Loucy (cell line): ENCODE measurements around the gene SERTAD1.
"Not testable (repeated sequence)": the region's sequence is repeated elsewhere in the genome, so short reads cannot be mapped to it uniquely, and the experiment has no call there.

Experiments
- H2AFZ ChIP-seq: fragments of 200-600 bp; sonication (generic); 2 replicates; pipeline ENCODE4 v1.6.0; 2016; ENCODE audit warnings: antibody characterized with exemption, mild to moderate bottlenecking, low read length, moderate library complexity
- H3F3A ChIP-seq: fragments of 200-600 bp; 2 replicates; pipeline ENCODE4 v1.6.0; 2016; ENCODE audit warnings: antibody characterized with exemption, low read depth, mild to moderate bottlenecking
- H3K27me3 ChIP-seq: fragments of 200-600 bp; sonication (generic); 2 replicates; pipeline ENCODE4 v1.6.1; 2014; ENCODE audit warnings: low read length, mild to moderate bottlenecking; ENCODE audit not compliant: insufficient read depth, poor library complexity, severe bottlenecking
- H3K36me3 ChIP-seq: fragments of 200-600 bp; sonication (generic); 2 replicates; pipeline ENCODE4 v1.6.1; 2016; ENCODE audit warnings: low read length; ENCODE audit not compliant: insufficient read depth
- H3K4me1 ChIP-seq: fragments of 200-600 bp; sonication (generic); 2 replicates; pipeline ENCODE4 v1.5.1; 2014; ENCODE audit warnings: low read length, mild to moderate bottlenecking; ENCODE audit not compliant: insufficient read depth, poor library complexity, severe bottlenecking
- H3K4me2 ChIP-seq: fragments of 200-600 bp; sonication (generic); 2 replicates; pipeline ENCODE4 v1.6.0; 2014; ENCODE audit warnings: antibody characterized with exemption, low read length, low read depth, mild to moderate bottlenecking; ENCODE audit not compliant: poor library complexity, severe bottlenecking
- H3K4me3 ChIP-seq: fragments of 200-600 bp; sonication (generic); 2 replicates; pipeline ENCODE4 v1.5.1; 2014; ENCODE audit warnings: low read length, mild to moderate bottlenecking, mixed read lengths; ENCODE audit not compliant: poor library complexity, severe bottlenecking
- H3K79me2 ChIP-seq: fragments of 200-600 bp; sonication (generic); 2 replicates; pipeline ENCODE4 v1.6.1; 2014; ENCODE audit warnings: low read length; ENCODE audit not compliant: insufficient read depth
- H3K9ac ChIP-seq: fragments of 200-600 bp; sonication (generic); 2 replicates; pipeline ENCODE4 v1.6.0; 2014; ENCODE audit warnings: mild to moderate bottlenecking, low read depth, low read length, moderate library complexity; ENCODE audit not compliant: poor library complexity, severe bottlenecking
- H3K9me2 ChIP-seq: fragments of 200-600 bp; sonication (generic); replicated peaks from 2 replicates; pipeline ENCODE4 v1.6.1; 2016; ENCODE audit warnings: low read depth, low read length, mixed read lengths
- H3K9me3 ChIP-seq: fragments of 200-600 bp; sonication (generic); 2 replicates; pipeline ENCODE4 v1.6.1; 2014; ENCODE audit warnings: mild to moderate bottlenecking, antibody characterized with exemption, low read length, low read depth; ENCODE audit not compliant: insufficient read depth
- H4K20me1 ChIP-seq: fragments of 200-600 bp; sonication (generic); 2 replicates; pipeline ENCODE4 v1.6.0; 2014; ENCODE audit warnings: antibody characterized with exemption, low read length, mild to moderate bottlenecking; ENCODE audit not compliant: insufficient read depth, poor library complexity, severe bottlenecking
- EZH2phosphoT487 ChIP-seq: fragments of 200-600 bp; IDR thresholded peaks from 2 replicates; pipeline ENCODE4 v1.6.1; 2018; ENCODE audit warnings: antibody characterized with exemption, mild to moderate bottlenecking, moderate library complexity, borderline replicate concordance
- TF ChIP-seq, protein P1 (sequence below): fragments of 200-600 bp; sonication (generic); conservative IDR thresholded peaks from 2 replicates; pipeline ENCODE4 v1.5.1; 2014; ENCODE audit warnings: mild to moderate bottlenecking, antibody characterized with exemption, low read length

SERTAD1 gene

DNA sequence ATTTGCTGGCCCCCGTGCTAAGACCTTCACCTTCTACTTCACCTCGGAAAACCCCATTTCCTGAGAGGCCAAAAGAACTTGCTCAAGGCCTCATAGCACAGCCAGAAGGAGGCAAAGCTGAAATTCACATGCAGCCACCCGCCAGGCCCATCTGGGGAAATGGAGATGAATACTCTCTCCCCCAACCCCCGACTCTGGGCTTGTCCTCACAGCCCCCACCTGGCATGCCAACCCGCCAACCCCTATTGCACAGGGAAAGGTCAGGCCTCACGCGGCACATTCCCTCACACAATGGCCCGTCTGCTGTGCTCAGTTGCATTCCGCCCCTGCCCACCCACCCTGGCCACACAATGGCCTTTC, 15.8 kb downstream of the SERTAD1 start:
- H3K9ac ChIP-seq, result no peak overlapping the region
- no peaks in the 10 kb centered on the region for H3K9me3 ChIP-seq
- no peaks in the 10 kb centered on the region for H4K20me1 ChIP-seq
- no peak overlapping the region for H2AFZ ChIP-seq
- H3K4me2 ChIP-seq, result no peak overlapping the region
- H3K36me3 ChIP-seq, result no peaks in the 10 kb centered on the region
- no peak overlapping the region for H3K4me3 ChIP-seq
- no peaks in the 10 kb centered on the region for H3K27me3 ChIP-seq
- no peaks in the 10 kb centered on the region for H3K79me2 ChIP-seq
- H3F3A ChIP-seq, result no peaks in the 10 kb centered on the region
- TF ChIP-seq, protein P1, sequence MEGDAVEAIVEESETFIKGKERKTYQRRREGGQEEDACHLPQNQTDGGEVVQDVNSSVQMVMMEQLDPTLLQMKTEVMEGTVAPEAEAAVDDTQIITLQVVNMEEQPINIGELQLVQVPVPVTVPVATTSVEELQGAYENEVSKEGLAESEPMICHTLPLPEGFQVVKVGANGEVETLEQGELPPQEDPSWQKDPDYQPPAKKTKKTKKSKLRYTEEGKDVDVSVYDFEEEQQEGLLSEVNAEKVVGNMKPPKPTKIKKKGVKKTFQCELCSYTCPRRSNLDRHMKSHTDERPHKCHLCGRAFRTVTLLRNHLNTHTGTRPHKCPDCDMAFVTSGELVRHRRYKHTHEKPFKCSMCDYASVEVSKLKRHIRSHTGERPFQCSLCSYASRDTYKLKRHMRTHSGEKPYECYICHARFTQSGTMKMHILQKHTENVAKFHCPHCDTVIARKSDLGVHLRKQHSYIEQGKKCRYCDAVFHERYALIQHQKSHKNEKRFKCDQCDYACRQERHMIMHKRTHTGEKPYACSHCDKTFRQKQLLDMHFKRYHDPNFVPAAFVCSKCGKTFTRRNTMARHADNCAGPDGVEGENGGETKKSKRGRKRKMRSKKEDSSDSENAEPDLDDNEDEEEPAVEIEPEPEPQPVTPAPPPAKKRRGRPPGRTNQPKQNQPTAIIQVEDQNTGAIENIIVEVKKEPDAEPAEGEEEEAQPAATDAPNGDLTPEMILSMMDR, result no peak
- no peak for TF ChIP-seq EZH2phosphoT487
- H3K4me1 ChIP-seq, result peaks cover 12% of the 10 kb centered on the region
- H3K9me2 ChIP-seq, result no peaks in the 10 kb centered on the region

DNA sequence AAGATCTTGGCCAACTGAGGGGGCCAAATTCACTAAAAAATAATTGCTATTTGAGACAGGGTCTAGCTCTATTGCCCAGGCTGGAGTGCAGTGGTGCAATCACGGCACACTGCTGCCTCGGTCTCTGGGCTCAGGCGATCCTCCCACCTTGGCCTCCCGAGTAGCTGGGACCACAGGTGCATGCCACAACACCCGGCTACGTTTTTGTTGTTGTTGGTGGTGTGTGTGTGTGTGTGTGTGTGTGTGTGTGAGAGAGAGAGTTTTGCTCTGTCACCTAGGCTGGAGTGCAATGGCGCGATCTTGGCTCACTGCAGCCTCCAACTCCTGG, 17.2 kb downstream of the SERTAD1 start:
- not testable (repeated sequence) for H4K20me1 ChIP-seq

DNA sequence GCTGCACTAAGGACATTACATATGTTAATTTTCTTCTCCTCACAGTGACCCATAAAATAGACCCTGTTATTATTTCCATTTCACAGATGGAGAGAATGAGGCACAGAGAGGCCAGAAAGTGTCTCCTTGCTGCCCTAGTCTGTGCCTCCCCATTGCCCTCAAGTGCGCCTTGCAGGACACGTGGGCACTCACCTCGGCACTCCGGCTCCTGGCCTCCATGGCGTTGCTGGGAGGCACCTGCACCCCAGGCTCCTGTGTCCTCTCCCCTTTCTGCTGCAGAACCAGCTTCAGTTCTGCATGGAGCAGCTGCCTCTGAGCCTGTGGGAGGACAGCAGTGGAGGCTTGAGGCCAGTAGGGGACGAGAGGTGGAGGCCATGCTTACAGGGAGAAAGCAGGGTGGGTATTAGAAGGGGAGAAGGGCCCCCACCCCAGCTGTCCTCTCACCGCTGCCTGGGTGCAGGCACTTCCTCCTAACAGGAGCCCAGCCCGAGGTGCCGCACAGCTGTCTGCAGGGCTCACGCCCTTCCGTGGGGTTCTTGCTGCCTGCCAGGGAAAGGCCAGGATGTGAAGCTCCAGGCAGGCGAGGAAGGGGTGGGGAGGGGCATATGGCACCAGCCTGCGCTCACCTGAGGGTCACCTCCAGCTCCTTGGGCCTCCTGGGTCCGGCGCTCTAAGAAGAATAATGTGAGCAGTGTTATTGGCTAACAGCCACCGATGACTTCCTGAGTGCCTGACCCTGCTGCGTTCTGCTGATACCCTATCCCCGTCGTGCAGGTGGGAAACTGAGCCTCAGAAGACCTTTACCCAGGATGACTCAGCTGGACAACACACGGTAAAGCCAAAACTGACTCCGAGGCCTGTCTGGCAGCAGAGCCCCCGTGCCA, 17.8 kb downstream of the SERTAD1 start:
- Histone ChIP-seq H4K20me1 (no peaks in the 10 kb centered on the region), H3K4me3 (no peak overlapping the region), H3K9me2 (no peaks in the 10 kb centered on the region), H3F3A (peaks cover 2% of the 10 kb centered on the region; the same call in 1 of the 2 replicates), H3K27me3 (no peaks in the 10 kb centered on the region), H3K4me2 (no peak overlapping the region), H3K4me1 (peaks cover 5% of the 10 kb centered on the region), H3K9ac (no peak overlapping the region), H2AFZ (no peak overlapping the region), H3K79me2 (no peaks in the 10 kb centered on the region), H3K9me3 (no peaks in the 10 kb centered on the region), H3K36me3 (no peaks in the 10 kb centered on the region)
- TF ChIP-seq EZH2phosphoT487, result no peak
- TF ChIP-seq, protein P1, result no peak

More for the DNA sequence above, 17.2 kb downstream of the SERTAD1 start:
- H3K4me1 ChIP-seq, H3K9me3 ChIP-seq, H3K9ac ChIP-seq, H3K4me3 ChIP-seq, H3K79me2 ChIP-seq, H3K9me2 ChIP-seq, H3K27me3 ChIP-seq, H3F3A ChIP-seq, H3K4me2 ChIP-seq, H3K36me3 ChIP-seq, H2AFZ ChIP-seq: not testable (repeated sequence)
